Common myeloid progenitor, CD34-positive (primary cell): Measurements from ENCODE around the gene ANKRD13B.
A peak's percentile ranks its signal among the peaks of the same experiment; 100 is the strongest.
"Not testable (repeated sequence)": the region's sequence is repeated elsewhere in the genome, so short reads cannot be mapped to it uniquely, and the experiment has no call there.

Source experiments
- CTCF ChIA-PET: fragments of 350-600 bp; sonication (Branson Sonifier 250); formaldehyde crosslinking; loops from one replicate; lab custom pipeline; 2021; ENCODE audit warnings: antibody characterized with exemption; lab: Charles Lee
- POLR2A ChIA-PET: fragments of 350-600 bp; sonication (Branson Sonifier 250); formaldehyde crosslinking; loops from one replicate; lab custom pipeline; 2021; ENCODE audit warnings: antibody characterized with exemption; lab: Charles Lee
- DNase-seq, 3 donors: peaks; one replicate each; pipeline versions ENCODE4 v3.0.0 to v3.0.0-alpha.2; 2013
- H3K27ac ChIP-seq, 2 experiments: 1 replicate in 1 of 2; 2 replicates in 1 of 2; pipeline ENCODE4 v1.7.0; 2013; ENCODE audit warnings: inconsistent platforms in 2 of 2, low read length in 2 of 2, mild to moderate bottlenecking in 2 of 2, low read depth in 1 of 2, moderate library complexity in 1 of 2; ENCODE audit not compliant: severe bottlenecking in 2 of 2, insufficient read depth in 1 of 2, poor library complexity in 1 of 2
- H3K27me3 ChIP-seq, 5 experiments: replicated peaks in 2 of 5; 1 replicate in 3 of 5; 2 replicates in 2 of 5; pipeline versions ENCODE4 v1.6.1 to v1.7.0; 2013; ENCODE audit warnings: low read length in 4 of 5, mild to moderate bottlenecking in 2 of 5, moderate library complexity in 2 of 5, inconsistent platforms in 1 of 5; ENCODE audit not compliant: insufficient read depth in 5 of 5, control insufficient read depth in 4 of 5
- H3K36me3 ChIP-seq, 4 experiments: 1 replicate in 2 of 4; 2 replicates in 2 of 4; pipeline versions ENCODE4 v1.6.1 to v1.7.0; 2013; ENCODE audit warnings: low read length in 3 of 4, control low read depth in 1 of 4, mild to moderate bottlenecking in 1 of 4; ENCODE audit not compliant: control insufficient read depth in 4 of 4, insufficient read depth in 4 of 4
- H3K4me1 ChIP-seq, 4 experiments: 1 replicate in 3 of 4; 2 replicates in 1 of 4; pipeline versions ENCODE4 v1.6.1 to v1.7.1; 2013; ENCODE audit warnings: low read length in 3 of 4, mild to moderate bottlenecking in 3 of 4, control low read depth in 1 of 4, inconsistent platforms in 1 of 4, moderate library complexity in 1 of 4; ENCODE audit not compliant: control insufficient read depth in 4 of 4, insufficient read depth in 4 of 4; ENCODE audit errors: control extremely low read depth in 1 of 4
- H3K4me3 ChIP-seq, 7 experiments: 1 replicate in 4 of 7; 2 replicates in 3 of 7; pipeline versions ENCODE4 v1.5.1 to v1.7.0; 2013; ENCODE audit warnings: mild to moderate bottlenecking in 7 of 7, low read length in 6 of 7, moderate library complexity in 6 of 7, inconsistent platforms in 2 of 7, low read depth in 2 of 7, control low read depth in 1 of 7; ENCODE audit not compliant: insufficient read depth in 4 of 7, control insufficient read depth in 1 of 7; ENCODE audit errors: extremely low read depth in 1 of 7
- H3K9me3 ChIP-seq, 5 experiments: 1 replicate in 4 of 5; 2 replicates in 1 of 5; pipeline versions ENCODE4 v1.6.1 to v1.7.1; 2013; ENCODE audit warnings: low read length in 4 of 5, mild to moderate bottlenecking in 2 of 5, inconsistent platforms in 1 of 5, low read depth in 1 of 5, moderate library complexity in 1 of 5; ENCODE audit not compliant: control insufficient read depth in 4 of 5, insufficient read depth in 2 of 5; ENCODE audit errors: control extremely low read depth in 1 of 5
- WGBS: methylation state at CpG from one replicate; pipeline ENCODE4 v1.1.5; 2013; ENCODE audit not compliant: insufficient coverage; 5-methylcytosine and 5-hydroxymethylcytosine counted together

ANKRD13B gene

GRCh38 chr17:29557085-29557738 is 35.7 kb upstream of the ANKRD13B start:
- ChIA-PET CTCF (interaction anchor here (1.0 to 1.7 kb wide), 7 partner anchors 9 to 52 kb away, joined by 3 to 7 read pairs (median 4); partner anchors contain the start of gene ABHD15), POLR2A (no interaction called here)
- Histone ChIP-seq H3K9me3 (no peaks in the 10 kb centered on the region), H3K27ac (no peak overlapping the region), H3K4me3 (no peak overlapping the region), H3K4me1 (peaks cover 16 to 41% (median 34%) of the 10 kb centered on the region in 4 experiments), H3K27me3 (no peaks in the 10 kb centered on the region), H3K36me3 (peaks cover 0 to 5% (median 0%) of the 10 kb centered on the region in 4 experiments)
- DNase-seq: peak in 2 of 3 donors; percentile 51 to 65
- no CpG with 5 or more reads among the region's 1 CpG for WGBS

DNA sequence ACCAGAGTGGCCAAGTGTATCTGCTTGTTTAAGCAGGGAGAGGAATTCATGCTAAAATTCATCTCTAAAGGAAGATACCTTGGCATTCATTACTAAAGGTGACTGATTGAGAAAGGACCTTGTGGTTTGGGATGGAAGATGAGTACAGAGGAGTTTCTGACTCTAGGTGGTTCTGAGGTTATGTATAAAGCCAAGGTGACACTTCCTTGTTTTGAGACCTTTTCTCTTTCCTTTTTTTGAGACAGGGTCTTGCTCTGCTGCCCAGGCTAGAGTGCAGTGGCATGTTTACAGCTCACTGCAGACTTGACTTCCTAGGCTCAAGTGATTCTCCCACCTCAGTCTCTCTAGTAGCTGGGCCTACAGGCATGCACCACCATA is 35.2 kb upstream of the ANKRD13B start:
- Histone ChIP-seq H3K9me3 (no peaks in the 10 kb centered on the region), H3K27me3 (no peaks in the 10 kb centered on the region), H3K4me1 (peaks cover 17 to 46% (median 40%) of the 10 kb centered on the region in 4 experiments), H3K4me3 (no peak overlapping the region), H3K36me3 (peaks cover 0 to 10% (median 0%) of the 10 kb centered on the region in 4 experiments), H3K27ac (no peak overlapping the region)
- POLR2A ChIA-PET: no interaction called here
- no peak for DNase-seq
- CTCF ChIA-PET: interaction anchor here (1.3 to 1.7 kb wide), 2 partner anchors 10 to 13 kb away, joined by 3 to 7 read pairs; partner anchors contain the start of gene ABHD15

- WGBS: 96% methylated on average over 3 of the region's 5 CpGs
- peaks cover 17 to 50% (median 42%) of the 10 kb centered on the region in 4 experiments for H3K4me1 ChIP-seq
- H3K27me3 ChIP-seq, H3K27ac ChIP-seq, POLR2A ChIA-PET, CTCF ChIA-PET, H3K9me3 ChIP-seq, DNase-seq, H3K4me3 ChIP-seq: not testable (repeated sequence)
- peaks cover 0 to 13% (median 0%) of the 10 kb centered on the region in 4 experiments for H3K36me3 ChIP-seq
Measured at GRCh38 chr17:29558139-29558538, 34.8 kb upstream of the ANKRD13B start.

- H3K9me3 ChIP-seq: no peaks in the 10 kb centered on the region
- H3K36me3 ChIP-seq: peaks cover 0 to 13% (median 0%) of the 10 kb centered on the region in 4 experiments
- DNase-seq: no peak
- 92% methylated on average over 2 of the region's 2 CpGs for WGBS
- ChIA-PET CTCF (interaction anchor here (3.9 kb wide), 1 partner anchor 12 kb away, joined by 36 read pairs; no protein-coding TSS in a partner anchor), POLR2A (no interaction called here)
- H3K4me3 ChIP-seq: no peak overlapping the region
- H3K4me1 ChIP-seq: peaks cover 19 to 58% (median 49%) of the 10 kb centered on the region in 4 experiments
- H3K27ac ChIP-seq: no peak overlapping the region
- no peaks in the 10 kb centered on the region for H3K27me3 ChIP-seq
Measured at GRCh38 chr17:29559640-29560039, 33.3 kb upstream of the ANKRD13B start.

- H3K9me3 ChIP-seq: no peaks in the 10 kb centered on the region
- no peak overlapping the region for H3K27ac ChIP-seq
- peaks cover 0 to 13% (median 0%) of the 10 kb centered on the region in 4 experiments for H3K36me3 ChIP-seq
- 0% methylated on average over 4 of the region's 6 CpGs for WGBS
- no peaks in the 10 kb centered on the region for H3K27me3 ChIP-seq
- POLR2A ChIA-PET: no interaction called here
- peak in 2 of 3 donors; percentile 78 to 83 for DNase-seq
- peak overlapping the region in 3 of 7 experiments; percentile 4 to 50 (median 32) for H3K4me3 ChIP-seq
- CTCF ChIA-PET: interaction anchor here (0.6 to 3.9 kb wide), 3 partner anchors 12 to 421 kb away, joined by 3 to 36 read pairs (median 3); no protein-coding TSS in a partner anchor
- peaks cover 19 to 65% (median 52%) of the 10 kb centered on the region in 4 experiments for H3K4me1 ChIP-seq
Measured at GRCh38 chr17:29560316-29560715, 32.6 kb upstream of the ANKRD13B start.

GRCh38 chr17:29561554-29562517 is 31.1 kb upstream of the ANKRD13B start:
- peak in 2 of 3 donors; percentile 58 to 63 for DNase-seq
- H3K36me3 ChIP-seq: peaks cover 0 to 13% (median 0%) of the 10 kb centered on the region in 4 experiments
- H3K27ac ChIP-seq: no peak overlapping the region
- H3K27me3 ChIP-seq: no peaks in the 10 kb centered on the region
- CTCF ChIA-PET: interaction anchor here (1.0 to 3.9 kb wide), 5 partner anchors 10 to 423 kb away, joined by 3 to 36 read pairs (median 4); no protein-coding TSS in a partner anchor
- no peaks in the 10 kb centered on the region for H3K9me3 ChIP-seq
- peak overlapping the region in 1 of 7 experiments; percentile 15 for H3K4me3 ChIP-seq
- WGBS: 63% methylated on average over 17 of the region's 17 CpGs
- POLR2A ChIA-PET: no interaction called here
- peaks cover 19 to 75% (median 62%) of the 10 kb centered on the region in 4 experiments for H3K4me1 ChIP-seq
